Stimulated activated CD8-positive, alpha-beta memory T cell treated with anti-CD3 and anti-CD28 coated beads, Interleukin-15, amount 100 ng/mL, for 48 hours (primary cell): ENCODE results near the gene WNK4.

Source experiments
- DNase-seq, 2 donors: peaks; one replicate each; pipeline ENCODE4 v3.0.0-alpha.2; 2020; ENCODE audit warnings: low read depth in 2 of 2

The WNK4 gene

DNA sequence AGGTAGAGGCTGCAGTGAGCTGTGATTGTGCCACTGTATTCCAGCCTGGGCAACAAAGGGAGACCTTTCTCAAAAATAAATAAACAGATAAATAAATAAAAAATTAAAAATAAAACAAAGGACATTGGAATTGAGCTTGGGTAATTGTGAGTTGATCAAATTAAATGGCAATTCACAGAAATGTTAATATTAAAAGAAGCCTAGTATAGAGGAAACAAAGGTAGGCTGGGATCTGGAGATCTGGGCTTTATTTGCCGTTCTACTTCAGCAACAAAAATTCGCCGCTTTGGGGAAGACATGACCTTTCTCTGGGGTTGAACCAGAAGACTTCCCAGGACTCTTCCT is 7.5 kb upstream of the WNK4 start:
- DNase-seq, result no peak

DNA sequence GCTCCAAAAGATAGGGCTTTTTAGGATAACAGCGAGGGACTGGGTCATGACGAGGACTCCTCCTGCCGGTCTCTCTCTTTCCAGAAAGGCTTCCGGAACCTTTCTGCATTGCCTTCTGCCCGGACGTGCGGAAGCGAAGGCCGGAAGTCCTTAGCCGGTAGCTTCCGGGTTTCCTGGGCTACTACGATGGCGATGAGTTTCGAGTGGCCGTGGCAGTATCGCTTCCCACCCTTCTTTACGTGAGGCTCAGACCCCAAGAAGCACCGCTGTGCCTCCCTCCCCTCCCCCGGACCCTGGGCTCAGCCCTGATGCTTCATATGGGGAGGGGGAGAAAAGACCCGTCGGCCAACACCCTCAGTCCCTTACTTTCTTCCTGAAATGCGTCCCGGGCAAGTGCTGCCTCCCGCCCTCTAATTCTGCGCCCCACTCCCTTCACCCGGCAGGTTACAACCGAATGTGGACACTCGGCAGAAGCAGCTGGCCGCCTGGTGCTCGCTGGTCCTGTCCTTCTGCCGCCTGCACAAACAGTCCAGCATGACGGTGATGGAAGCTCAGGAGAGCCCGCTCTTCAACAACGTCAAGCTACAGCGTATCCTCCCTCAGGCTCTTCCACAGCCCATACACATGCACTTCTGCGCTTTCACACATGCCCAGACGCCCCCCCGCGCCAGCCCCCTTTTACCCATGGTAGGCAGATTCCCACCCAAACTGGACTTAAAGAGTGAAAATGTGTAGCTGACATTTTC is 6.9 kb upstream of the WNK4 start, which contains the start of gene VPS25:
TSS of gene VPS25 (plus strand) at position 160 of the 746 bp plus-strand sequence. CDS start at position 187, 27 bp downstream.
- peak; percentile 60 to 72 for DNase-seq

DNA sequence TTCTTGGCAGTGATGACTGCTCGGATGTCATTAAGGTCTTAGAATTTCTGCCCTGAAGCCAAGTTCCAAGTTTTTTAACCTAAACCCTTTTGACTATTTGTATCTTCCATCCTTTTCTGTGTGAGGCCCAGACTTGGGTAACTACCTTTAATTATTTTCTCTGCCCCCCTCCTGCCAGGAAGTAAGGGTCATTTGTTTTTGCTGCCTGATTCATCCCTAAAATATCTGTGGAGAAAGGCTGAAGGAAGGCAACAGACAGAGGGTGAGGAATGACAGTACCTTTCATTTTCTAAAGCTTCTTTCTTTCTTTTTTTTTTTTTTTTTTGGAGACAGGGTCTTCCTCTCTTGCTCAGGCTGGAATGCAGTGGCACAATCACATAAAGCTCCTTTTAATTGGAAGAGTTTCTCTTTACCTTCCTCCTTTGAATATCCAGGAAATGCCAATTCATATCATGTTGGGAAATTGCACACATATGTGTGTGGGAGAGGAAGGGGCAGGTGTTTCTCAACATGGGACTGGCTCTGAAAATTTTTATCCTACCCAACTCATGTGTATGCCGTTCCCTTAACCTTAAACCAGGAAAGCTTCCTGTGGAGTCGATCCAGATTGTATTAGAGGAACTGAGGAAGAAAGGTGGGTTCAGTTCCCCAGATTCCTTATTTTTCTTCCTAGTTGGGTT is 6.2 kb upstream of the WNK4 start:
- no peak for DNase-seq

DNA sequence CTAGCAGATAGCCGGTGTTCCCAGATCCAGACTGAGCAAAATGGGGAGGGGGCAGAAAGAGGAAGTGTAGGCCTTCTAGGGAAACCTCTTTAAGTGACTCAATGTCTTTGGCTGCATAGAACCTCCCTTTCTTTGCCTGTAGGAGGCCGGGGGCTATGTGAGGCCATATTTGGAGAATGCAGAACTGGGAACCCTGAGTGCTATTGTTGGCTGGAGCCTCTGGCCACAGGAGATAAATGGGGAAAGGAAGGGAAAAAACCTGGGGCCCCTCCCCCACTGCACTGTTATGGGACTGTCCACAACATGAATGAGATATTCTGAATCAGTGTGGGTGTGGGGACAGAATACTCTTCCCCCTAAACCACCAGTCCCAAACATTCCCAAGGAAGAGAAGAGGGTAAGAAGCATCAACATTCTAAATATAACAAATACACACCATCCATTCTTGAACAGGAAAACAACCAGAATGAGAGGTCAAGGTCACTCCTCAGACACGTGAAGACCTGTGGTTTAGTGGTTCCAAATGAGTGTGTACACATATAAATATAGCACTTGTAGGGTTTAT is 4.8 kb upstream of the WNK4 start:
- no peak for DNase-seq

DNA sequence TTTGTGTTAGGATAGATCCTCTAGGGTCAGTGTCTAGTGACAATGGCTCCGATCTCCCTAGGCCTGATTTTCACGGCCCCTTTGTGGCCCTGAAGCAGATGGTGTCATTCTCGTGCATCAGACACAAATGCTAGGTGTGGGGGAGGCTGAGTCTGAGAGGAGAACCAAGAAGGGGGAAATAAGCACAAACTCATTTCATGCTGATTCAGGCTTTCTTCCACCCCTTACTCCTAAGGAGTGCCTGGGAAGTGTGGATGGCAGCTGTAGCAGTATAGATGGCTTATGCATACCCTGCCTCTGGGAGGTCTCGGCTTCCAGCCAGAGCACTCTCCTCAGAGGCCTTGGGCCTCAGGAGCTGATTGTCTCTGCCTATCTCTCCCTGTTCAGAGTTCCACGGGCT is 1.8 kb upstream of the WNK4 start:
- no peak for DNase-seq

DNA sequence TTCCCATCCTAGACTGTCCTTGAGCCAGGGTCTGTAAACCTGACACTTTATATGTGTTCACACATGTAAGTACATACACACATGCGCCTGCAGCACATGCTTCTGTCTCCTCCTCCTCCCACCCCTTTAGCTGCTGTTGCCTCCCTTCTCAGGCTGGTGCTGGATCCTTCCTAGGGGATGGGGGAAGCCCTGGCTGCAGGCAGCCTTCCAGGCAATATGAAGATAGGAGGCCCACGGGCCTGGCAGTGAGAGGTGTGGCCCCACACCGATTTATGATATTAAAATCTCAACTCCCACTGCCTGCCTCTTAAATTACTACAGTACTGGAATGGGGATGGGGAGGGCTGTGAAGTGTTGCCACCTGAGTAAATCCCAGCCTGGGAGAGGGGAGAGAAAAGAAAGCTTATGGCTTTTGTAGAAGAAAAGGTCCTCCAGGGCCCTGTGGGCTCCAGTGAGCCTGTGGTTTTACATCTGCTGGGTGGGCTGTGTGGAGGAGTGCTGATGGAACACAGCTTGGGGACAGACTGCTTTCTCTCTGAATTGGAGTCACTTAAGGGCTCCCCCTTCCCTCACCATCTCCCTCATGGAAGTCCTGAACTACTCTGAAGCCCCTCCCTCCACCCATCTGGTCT is 990 bp upstream of the WNK4 start:
- DNase-seq, result no peak

DNA sequence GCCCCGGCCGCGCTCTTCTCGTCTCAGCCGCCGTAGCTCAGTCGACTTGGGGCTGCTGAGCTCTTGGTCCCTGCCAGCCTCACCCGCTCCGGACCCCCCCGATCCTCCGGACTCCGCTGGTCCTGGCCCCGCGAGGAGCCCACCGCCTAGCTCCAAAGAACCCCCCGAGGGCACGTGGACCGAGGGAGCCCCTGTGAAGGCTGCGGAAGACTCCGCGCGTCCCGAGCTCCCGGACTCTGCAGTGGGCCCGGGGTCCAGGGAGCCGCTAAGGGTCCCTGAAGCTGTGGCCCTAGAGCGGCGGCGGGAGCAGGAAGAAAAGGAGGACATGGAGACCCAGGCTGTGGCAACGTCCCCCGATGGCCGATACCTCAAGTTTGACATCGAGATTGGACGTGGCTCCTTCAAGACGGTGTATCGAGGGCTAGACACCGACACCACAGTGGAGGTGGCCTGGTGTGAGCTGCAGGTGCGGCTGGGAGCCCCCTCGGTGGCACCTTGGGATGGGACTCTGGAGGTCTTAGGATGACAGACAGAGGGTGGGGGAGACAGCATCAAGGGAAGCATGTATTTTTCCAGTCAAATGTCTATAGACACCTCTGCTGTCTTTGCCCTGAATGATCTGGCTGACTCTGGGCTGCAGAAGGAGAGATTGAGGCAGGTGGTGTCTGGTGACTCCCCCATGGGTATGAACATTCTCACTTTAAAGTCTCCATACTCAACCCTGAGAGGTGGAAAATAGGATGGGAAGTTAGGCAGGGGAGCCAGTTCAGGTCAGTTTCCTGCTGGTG is 635 bp downstream of the WNK4 start:
- no peak for DNase-seq

DNA sequence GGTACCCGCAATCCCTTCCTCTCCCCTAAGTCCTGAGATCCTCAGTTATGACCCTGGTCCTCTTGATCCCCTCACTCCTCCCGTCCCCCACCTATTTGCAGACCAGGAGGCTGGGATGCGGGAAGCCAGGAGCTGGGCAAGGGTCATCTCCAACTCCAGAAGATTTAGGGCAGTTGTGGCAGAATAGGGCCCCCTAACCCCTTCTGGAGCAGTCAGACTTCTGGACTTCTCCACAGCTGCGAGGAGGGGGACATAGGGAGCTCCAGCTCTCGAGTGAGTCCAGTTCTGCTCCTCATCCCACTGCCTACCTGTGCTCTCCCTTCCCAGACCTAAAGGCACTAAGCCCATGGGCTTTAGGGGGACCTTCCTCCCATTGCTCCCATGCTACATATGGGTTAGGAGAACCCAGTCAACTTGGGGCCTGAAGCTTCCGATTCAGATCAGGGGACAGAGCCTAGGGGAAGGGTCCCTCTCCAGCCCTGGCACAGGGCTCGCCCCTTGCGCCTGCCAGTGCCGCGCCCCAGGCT is 1.3 kb downstream of the WNK4 start:
- DNase-seq, result no peak

DNA sequence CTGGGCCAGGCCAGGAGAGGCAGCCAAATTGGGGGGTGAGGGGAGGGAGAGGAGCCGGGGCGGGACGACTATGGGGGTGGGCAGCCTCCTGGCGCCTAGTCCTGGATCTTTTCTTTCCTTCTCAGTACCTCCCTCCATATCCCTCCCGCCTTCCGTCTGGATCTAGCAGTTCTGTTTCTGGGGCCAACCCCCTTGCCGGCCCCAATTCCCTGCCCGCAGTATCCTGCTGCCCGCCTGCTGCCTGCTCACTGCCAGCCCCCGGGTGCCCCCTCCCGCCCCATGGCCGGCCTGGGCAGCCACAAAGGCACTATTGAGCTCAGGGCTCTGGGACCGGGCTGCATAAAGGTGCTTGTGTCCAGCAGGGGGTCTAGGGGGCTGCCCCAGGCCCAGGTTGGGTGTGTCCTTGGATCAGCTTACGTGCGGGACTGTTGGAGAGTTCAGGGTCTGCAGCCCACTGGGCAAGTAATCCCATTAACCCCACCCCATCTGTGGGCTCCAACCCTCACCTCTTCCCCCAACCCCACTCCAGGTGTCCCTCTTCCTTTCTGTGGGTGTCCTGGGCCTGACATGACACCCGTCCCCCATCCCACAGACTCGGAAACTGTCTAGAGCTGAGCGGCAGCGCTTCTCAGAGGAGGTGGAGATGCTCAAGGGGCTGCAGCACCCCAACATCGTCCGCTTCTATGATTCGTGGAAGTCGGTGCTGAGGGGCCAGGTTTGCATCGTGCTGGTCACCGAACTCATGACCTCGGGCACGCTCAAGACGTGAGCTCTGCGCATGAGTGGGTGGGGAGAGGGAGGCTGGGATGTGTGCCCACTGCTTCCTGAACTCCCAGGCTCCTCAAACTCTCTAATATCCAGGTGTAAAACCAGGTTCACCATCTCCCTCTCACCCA is 2.0 kb downstream of the WNK4 start:
- DNase-seq, result no peak

DNA sequence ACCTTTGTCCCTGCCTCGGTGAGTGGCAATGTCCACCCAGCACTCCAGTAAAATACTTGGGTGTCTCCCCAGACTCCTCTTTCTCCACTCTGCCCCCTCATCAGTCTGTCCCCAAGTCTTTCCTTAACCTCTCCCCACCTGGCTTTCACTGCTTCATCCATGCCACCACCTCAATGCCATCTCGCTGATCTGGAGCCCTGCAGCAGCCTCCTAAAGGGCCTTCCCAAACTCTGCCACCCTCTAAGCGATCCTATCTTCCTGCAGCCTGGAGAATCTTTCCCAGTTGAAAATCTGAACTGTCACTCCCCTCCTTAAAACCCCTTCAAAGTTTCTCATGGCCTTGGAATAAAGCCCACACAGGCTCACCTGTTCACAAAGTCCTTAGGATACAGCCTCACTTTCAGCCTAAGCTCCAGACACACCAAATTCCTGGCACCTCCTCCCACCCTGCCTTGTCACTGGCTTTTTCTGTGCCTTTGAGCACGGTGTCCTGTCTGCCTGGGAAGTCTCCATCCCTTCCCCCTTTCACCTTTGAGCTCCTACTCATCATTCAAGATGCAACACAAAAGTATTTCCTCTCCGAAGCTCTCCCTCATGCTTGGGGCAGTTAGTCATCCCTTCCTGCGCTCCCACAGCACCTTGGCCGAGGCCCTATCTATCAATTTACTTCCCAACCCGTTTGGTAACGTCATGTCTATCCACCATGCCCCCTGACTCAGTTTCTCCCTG is 2.8 kb downstream of the WNK4 start:
- DNase-seq, result no peak

DNA sequence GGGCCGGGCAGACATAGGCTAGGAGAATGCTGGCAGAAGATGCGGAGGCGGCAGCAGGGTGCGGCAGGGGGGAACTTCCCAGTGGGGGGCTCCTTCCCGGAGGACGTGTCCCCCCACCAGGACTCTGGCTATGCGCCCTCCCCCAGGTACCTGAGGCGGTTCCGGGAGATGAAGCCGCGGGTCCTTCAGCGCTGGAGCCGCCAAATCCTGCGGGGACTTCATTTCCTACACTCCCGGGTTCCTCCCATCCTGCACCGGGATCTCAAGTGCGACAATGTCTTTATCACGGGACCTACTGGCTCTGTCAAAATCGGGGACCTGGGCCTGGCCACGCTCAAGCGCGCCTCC is 3.4 kb downstream of the WNK4 start:
- DNase-seq, result no peak

DNA sequence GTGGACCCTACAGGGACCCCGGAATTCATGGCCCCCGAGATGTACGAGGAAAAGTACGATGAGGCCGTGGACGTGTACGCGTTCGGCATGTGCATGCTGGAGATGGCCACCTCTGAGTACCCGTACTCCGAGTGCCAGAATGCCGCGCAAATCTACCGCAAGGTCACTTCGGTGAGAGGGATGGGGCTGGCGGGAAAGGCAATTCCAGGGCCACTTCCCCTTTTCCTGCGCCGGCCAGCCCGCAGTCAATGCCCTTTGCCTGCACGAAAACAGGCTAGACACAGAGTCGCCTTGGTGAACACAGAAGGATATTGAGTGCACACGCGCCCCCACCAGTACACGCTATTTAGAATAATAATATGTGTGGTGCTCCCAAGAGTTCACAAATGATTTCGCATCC is 4.0 kb downstream of the WNK4 start:
- DNase-seq, result no peak

DNA sequence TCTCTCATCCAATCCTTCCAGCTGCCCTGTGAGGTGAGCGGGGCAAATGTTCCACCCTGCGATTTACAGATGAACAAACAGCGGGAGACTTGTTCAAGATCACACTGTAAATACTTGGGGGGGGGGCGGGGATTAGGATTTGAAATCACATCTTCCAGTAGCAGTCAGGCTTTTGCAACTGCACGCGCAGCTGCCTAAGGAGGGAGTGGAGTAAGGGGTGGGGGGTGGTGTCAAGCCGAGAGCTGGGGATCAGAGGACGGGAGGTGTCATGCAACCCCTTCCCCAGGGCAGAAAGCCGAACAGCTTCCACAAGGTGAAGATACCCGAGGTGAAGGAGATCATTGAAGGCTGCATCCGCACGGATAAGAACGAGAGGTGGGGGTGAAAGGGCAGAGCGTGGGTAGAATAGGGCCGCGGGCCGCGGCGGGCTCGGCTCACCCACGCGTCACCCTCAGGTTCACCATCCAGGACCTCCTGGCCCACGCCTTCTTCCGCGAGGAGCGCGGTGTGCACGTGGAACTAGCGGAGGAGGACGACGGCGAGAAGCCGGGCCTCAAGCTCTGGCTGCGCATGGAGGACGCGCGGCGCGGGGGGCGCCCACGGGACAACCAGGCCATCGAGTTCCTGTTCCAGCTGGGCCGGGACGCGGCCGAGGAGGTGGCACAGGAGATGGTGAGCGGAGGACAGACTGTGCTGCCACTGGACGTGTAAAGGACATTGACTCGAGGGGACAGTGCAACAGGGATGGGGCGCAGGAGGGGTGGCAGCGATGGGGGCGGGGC is 4.6 kb downstream of the WNK4 start:
- DNase-seq, result no peak

DNA sequence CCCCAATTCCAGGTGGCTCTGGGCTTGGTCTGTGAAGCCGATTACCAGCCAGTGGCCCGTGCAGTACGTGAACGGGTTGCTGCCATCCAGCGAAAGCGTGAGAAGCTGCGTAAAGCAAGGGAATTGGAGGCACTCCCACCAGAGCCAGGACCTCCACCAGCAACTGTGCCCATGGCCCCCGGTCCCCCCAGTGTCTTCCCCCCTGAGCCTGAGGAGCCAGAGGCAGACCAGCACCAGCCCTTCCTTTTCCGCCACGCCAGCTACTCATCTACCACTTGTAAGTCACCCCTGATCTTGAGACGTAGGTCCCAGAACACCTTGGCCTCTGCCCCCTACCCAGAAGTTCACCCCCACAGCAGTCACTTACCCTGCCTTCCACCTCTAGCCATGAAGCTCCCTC is 6.9 kb downstream of the WNK4 start:
- no peak for DNase-seq

DNA sequence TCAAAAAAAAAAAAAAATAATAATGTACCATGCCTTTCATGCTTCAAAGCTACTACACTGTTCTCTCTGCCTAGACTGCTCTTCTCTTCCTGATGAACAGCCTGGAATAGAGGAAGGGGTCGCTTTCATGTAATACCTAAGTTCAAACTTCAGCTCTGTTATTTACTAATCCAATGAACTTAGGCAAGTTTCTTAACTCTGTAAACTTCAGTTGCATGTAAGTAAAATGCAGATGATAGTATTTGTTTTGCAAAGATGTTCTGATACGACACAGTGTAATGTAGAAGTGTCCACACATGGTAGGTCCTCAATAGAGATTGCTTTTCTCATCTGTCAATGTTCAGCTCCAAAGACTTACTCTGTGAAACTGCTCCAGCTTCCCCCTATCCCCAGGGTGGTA is 11.5 kb downstream of the WNK4 start:
- no peak for DNase-seq

DNA sequence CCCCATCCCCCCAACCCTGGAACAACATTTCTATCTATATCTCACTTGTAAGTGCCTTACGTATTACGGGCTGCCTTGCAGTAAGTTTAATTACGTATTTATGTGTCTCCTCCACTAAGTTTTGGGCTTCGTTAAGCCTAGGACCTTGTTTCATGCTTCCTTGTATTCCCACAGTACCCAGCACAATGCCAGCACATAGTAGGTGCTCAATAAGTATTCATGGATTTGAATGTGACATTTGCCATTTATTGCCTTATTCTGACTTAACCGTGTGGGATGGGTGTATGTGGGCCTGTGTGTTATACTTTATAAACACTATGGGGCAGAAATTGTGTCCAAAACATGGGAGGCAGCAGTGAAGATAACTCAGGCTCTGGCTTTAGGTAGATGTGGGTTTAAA is 12.1 kb downstream of the WNK4 start:
- DNase-seq, result no peak

DNA sequence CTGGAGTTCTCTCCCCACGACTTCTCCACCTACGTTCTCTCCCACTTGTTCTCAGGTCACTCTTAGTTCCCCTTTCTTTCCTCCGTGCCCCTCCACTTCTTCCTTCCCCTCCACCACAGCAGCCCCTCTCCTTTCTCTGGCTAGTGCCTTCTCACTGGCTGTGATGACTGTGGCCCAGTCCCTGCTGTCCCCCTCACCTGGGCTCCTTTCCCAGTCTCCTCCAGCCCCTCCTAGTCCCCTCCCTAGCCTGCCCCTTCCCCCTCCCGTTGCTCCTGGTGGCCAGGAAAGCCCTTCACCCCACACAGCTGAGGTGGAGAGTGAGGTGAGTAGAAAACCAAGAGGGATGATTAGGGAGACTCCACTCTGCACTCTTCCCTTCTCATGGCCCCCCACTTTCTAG is 14.7 kb downstream of the WNK4 start:
- DNase-seq, result no peak

DNA sequence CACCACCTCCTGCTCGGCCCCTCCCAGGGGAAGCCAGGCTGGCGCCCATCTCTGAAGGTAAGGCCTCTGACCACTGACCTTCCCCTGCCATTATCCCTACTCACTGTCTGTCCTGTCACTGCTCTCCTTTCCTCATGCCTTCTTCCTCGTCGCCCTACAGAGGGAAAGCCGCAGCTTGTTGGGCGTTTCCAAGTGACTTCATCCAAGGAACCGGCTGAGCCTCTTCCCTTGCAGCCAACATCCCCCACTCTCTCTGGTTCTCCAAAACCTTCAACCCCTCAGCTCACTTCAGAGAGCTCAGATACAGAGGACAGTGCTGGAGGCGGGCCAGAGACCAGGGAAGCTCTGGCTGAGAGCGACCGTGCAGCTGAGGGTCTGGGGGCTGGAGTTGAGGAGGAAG is 15.1 kb downstream of the WNK4 start:
- DNase-seq, result no peak

DNA sequence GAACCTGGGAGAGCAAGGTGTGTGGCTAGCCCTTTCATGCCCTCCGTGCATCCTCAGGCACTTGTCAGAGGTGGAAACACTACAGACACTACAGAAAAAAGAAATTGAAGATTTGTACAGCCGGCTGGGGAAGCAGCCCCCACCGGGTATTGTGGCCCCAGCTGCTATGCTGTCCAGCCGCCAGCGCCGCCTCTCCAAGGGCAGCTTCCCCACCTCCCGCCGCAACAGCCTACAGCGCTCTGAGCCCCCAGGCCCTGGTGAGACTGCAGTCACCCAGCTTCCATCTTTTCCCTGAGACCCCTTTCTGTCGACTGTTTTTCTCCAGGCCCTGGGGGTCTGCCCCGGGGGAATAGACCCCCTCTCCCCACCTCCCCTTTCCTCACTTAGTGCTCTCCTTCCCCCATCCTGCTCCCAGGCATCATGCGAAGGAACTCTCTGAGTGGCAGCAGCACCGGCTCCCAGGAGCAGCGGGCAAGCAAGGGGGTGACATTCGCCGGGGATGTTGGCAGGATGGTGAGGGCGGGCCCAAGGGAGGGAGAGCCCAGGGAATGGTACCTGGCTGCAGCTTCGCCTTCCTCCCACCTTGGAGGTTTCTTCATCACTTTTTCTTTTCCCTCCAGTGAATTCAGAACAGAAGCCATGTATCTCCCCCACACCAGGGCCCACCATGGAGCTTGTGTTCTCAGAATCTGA is 15.8 kb downstream of the WNK4 start:
- no peak for DNase-seq
